Activated CD4-positive, alpha-beta T cell treated with anti-CD3 and anti-CD28 coated beads, Interleukin-2, amount 50 U/mL, for 48 hours (primary cell): ENCODE data around the gene ISY1.
"Not testable (repeated sequence)": the region's sequence is repeated elsewhere in the genome, so short reads cannot be mapped to it uniquely, and the experiment has no call there.

ENCODE experiments used
- DNase-seq, 2 experiments: peaks; one replicate each; pipeline ENCODE4 v3.0.0-alpha.2; 2020

The ISY1 gene

GRCh38 chr3:129120254-129121004 lies 40.4 kb downstream of the ISY1 start:
- DNase-seq: peak; percentile 92 to 95

GRCh38 chr3:129119365-129120100 lies 41.3 kb downstream of the ISY1 start:
- DNase-seq: peak; percentile 35 to 45

- DNase-seq: peak in 1 of 2 experiments; percentile 41
Observed at GRCh38 chr3:129118745-129119144, 42.1 kb downstream of the ISY1 start.

GRCh38 chr3:129117134-129117533 lies 43.7 kb downstream of the ISY1 start:
- no peak for DNase-seq

- DNase-seq: no peak
Observed at GRCh38 chr3:129116482-129116946, 44.3 kb downstream of the ISY1 start.

GRCh38 chr3:129114455-129114854 lies 46.4 kb downstream of the ISY1 start:
- no peak for DNase-seq

- peak in 1 of 2 experiments; percentile 29 for DNase-seq
Observed at GRCh38 chr3:129112308-129113052, 48.4 kb downstream of the ISY1 start.

GRCh38 chr3:129111076-129111780 lies 49.6 kb downstream of the ISY1 start:
- DNase-seq: not testable (repeated sequence)

- no peak for DNase-seq
Observed at GRCh38 chr3:129107793-129108192, 53.1 kb downstream of the ISY1 start.

GRCh38 chr3:129106866-129107565 lies 53.8 kb downstream of the ISY1 start:
- DNase-seq: no peak

GRCh38 chr3:129106320-129106719 lies 54.5 kb downstream of the ISY1 start:
- DNase-seq: no peak

GRCh38 chr3:129105862-129106261 lies 55.0 kb downstream of the ISY1 start:
- no peak for DNase-seq

GRCh38 chr3:129104498-129105079 lies 56.3 kb downstream of the ISY1 start:
- DNase-seq: no peak

- DNase-seq: no peak
Observed at GRCh38 chr3:129104051-129104450, 56.8 kb downstream of the ISY1 start.

GRCh38 chr3:129103296-129103695 lies 57.6 kb downstream of the ISY1 start:
- no peak for DNase-seq

- DNase-seq: no peak
Observed at GRCh38 chr3:129101370-129102138, 59.3 kb downstream of the ISY1 start.

GRCh38 chr3:129100274-129100673 lies 60.6 kb downstream of the ISY1 start:
- no peak for DNase-seq

- DNase-seq: no peak
Observed at GRCh38 chr3:129095285-129095684, 65.6 kb downstream of the ISY1 start.

- DNase-seq: not testable (repeated sequence)
Observed at GRCh38 chr3:129088312-129088711, 72.6 kb downstream of the ISY1 start.

- DNase-seq: not testable (repeated sequence)
Observed at GRCh38 chr3:129087904-129088303, 73.0 kb downstream of the ISY1 start.
